ENCODE measurements around the gene LPCAT3. TPM values are rescaled to one million over a fixed set of nuclear protein-coding genes. Genes with fewer than 3 reads are reported as not detected.

LPCAT3 gene
- total RNA-seq, 1 experiment from 2014 or later = 16.3 TPM

- no peaks in the 10 kb centered on the region for H3K27me3 ChIP-seq (ENCODE audit: low read length)
- H3K27ac ChIP-seq (ENCODE audit: low read length) = no peak overlapping the region
- H3K9me2 ChIP-seq (replicated peaks; ENCODE audit: low read length) = no peaks in the 10 kb centered on the region
- no peaks in the 10 kb centered on the region for H4K20me1 ChIP-seq (ENCODE audit: low read length)
- CTCF ChIA-PET = no interaction called here
- H3F3A ChIP-seq (ENCODE audit: low read length, unreplicated experiment) = no peaks in the 10 kb centered on the region
- H3K4me3 ChIP-seq (ENCODE audit: low read length) = no peak overlapping the region
- no peaks in the 10 kb centered on the region for H3K9me3 ChIP-seq (ENCODE audit: low read length)
- H3K36me3 ChIP-seq (ENCODE audit: low read depth, low read length) = no peaks in the 10 kb centered on the region
- intact Hi-C loops (cut with micrococcal nuclease) = no loop called here
- no peak for DNase-seq
- ATAC-seq = no peak
- H3K9ac ChIP-seq (ENCODE audit: low read length) = no peak overlapping the region
- H2AFZ ChIP-seq (ENCODE audit: low read length) = no peak overlapping the region
- peaks cover under 1% of the 10 kb centered on the region for H3K4me1 ChIP-seq (ENCODE audit: insufficient read depth, low read length)
- POLR2A ChIA-PET (ENCODE audit: unreplicated experiment) = no interaction called here
- H3K79me2 ChIP-seq (ENCODE audit: low read length) = no peaks in the 10 kb centered on the region
- no peak for TF ChIP-seq CTCF (conservative IDR thresholded peaks at IDR 0.05; ENCODE audit: low read depth, low read length)
- TF ChIP-seq EZH2 (IDR thresholded peaks at IDR 0.05; ENCODE audit: low read length, unreplicated experiment) = no peak
- TF ChIP-seq EZH2phosphoT487 (IDR thresholded peaks at IDR 0.05; ENCODE audit: borderline replicate concordance, low read length) = no peak
- no TSS peak for BruUV-seq (replicated peaks)
- no peak overlapping the region for H3K4me2 ChIP-seq (ENCODE audit: low read length)
Measured at GRCh38 chr12:6956021-6956727, 62.1 kb downstream of the LPCAT3 start.

DNA sequence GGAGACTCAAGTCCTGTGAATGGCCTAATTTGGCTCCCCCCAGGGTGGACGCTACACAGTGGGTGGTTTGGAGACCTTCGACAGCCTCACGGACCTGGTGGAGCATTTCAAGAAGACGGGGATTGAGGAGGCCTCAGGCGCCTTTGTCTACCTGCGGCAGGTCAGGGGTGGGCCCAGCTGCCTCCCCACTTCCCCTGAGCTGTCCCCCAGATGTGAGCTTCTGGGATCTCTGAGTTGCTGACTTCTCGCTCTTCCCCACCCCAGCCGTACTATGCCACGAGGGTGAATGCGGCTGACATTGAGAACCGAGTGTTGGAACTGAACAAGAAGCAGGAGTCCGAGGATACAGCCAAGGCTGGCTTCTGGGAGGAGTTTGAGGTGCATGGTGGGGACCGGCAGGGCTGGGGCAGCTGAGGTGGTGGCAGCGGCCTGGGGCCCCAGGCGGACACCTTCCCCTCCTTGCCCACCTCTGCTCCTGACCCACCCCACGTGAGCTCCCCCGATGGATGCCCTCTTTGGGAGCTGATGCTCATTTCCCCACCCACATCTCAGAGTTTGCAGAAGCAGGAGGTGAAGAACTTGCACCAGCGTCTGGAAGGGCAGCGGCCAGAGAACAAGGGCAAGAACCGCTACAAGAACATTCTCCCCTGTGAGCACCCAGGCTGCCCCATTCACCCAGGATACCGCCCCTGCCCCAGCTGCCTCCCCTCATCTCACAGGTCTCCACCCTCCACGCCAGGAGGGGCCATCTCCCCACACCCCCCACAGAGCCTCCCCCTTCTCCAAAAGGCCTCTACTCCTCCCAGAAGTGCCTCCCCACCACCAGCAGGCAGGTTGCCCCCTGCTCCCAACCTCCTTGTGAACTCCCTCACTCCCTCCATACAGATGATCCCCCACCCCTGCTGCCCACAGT lies 62.9 kb downstream of the LPCAT3 start:
- Histone ChIP-seq H3K4me3 (ENCODE audit: low read length) (no peak overlapping the region), H3K9me3 (ENCODE audit: low read length) (no peaks in the 10 kb centered on the region), H3K27ac (ENCODE audit: low read length) (no peak overlapping the region), H3K4me2 (ENCODE audit: low read length) (no peak overlapping the region), H3K36me3 (ENCODE audit: low read depth, low read length) (no peaks in the 10 kb centered on the region), H4K20me1 (ENCODE audit: low read length) (no peaks in the 10 kb centered on the region), H3K9me2 (replicated peaks; ENCODE audit: low read length) (no peaks in the 10 kb centered on the region), H3K9ac (ENCODE audit: low read length) (no peak overlapping the region), H3F3A (ENCODE audit: low read length, unreplicated experiment) (no peaks in the 10 kb centered on the region), H3K79me2 (ENCODE audit: low read length) (no peaks in the 10 kb centered on the region), H3K4me1 (ENCODE audit: insufficient read depth, low read length) (no peaks in the 10 kb centered on the region), H2AFZ (ENCODE audit: low read length) (no peak overlapping the region), H3K27me3 (ENCODE audit: low read length) (no peaks in the 10 kb centered on the region)
- TF ChIP-seq EZH2 (IDR thresholded peaks at IDR 0.05; ENCODE audit: low read length, unreplicated experiment) (no peak), CTCF (conservative IDR thresholded peaks at IDR 0.05; ENCODE audit: low read depth, low read length) (no peak), EZH2phosphoT487 (IDR thresholded peaks at IDR 0.05; ENCODE audit: borderline replicate concordance, low read length) (no peak)
- BruUV-seq (replicated peaks) = no TSS peak
- CTCF ChIA-PET = no interaction called here
- DNase-seq (no peak), ATAC-seq (no peak)
- POLR2A ChIA-PET (ENCODE audit: unreplicated experiment) = no interaction called here
- intact Hi-C loops (cut with micrococcal nuclease) = no loop called here

Data from PC-3 (cell line).